ENCODE measurements around the gene CHST10. TPM values are rescaled to one million over a fixed set of nuclear protein-coding genes. Genes with fewer than 3 reads are reported as not detected.

The CHST10 gene
- total and polyA plus RNA-seq, 4 donors, result 33.1 to 45.3 (median 38.2) TPM

GRCh38 chr2:100427627-100428258 lies 10.3 kb upstream of the CHST10 start:
- H3K27me3 ChIP-seq (ENCODE audit: control insufficient read depth, insufficient read depth, low read length), result no peaks in the 10 kb centered on the region
- no peak overlapping the region for H3K27ac ChIP-seq (ENCODE audit: low read depth, low read length)
- DNase-seq (ENCODE audit: low read depth in 4 of 6, low spot score in 6 of 6), result peak in 1 of 6 donors; percentile 86

GRCh38 chr2:100427111-100427510 lies 9.6 kb upstream of the CHST10 start:
- H3K36me3 ChIP-seq (ENCODE audit: control insufficient read depth, insufficient read depth, low read length), result no peaks in the 10 kb centered on the region
- DNase-seq (ENCODE audit: low read depth in 4 of 6, low spot score in 6 of 6), result no peak
- no peaks in the 10 kb centered on the region for H3K4me1 ChIP-seq (ENCODE audit: control insufficient read depth, insufficient read depth, low read length)
- no peak overlapping the region for H3K4me3 ChIP-seq (ENCODE audit: low read depth, low read length)
- no peaks in the 10 kb centered on the region for H3K27me3 ChIP-seq (ENCODE audit: control insufficient read depth, insufficient read depth, low read length)
- WGBS (ENCODE audit: insufficient coverage), result 93% methylated on average over 12 of the region's 12 CpGs
- no peaks in the 10 kb centered on the region for H3K9me3 ChIP-seq (ENCODE audit: control insufficient read depth, insufficient read depth, low read length)
- H3K27ac ChIP-seq (ENCODE audit: low read depth, low read length), result no peak overlapping the region

More at GRCh38 chr2:100427627-100428258, 10.3 kb upstream of the CHST10 start:
- Histone ChIP-seq H3K4me1 (ENCODE audit: control insufficient read depth, insufficient read depth, low read length) (no peaks in the 10 kb centered on the region), H3K36me3 (ENCODE audit: control insufficient read depth, insufficient read depth, low read length) (no peaks in the 10 kb centered on the region), H3K4me3 (ENCODE audit: low read depth, low read length) (no peak overlapping the region), H3K9me3 (ENCODE audit: control insufficient read depth, insufficient read depth, low read length) (no peaks in the 10 kb centered on the region)
- 46% methylated on average over 7 of the region's 11 CpGs for WGBS (ENCODE audit: insufficient coverage)

GRCh38 chr2:100426384-100426720 lies 8.9 kb upstream of the CHST10 start:
- Histone ChIP-seq H3K36me3 (ENCODE audit: control insufficient read depth, insufficient read depth, low read length) (no peaks in the 10 kb centered on the region), H3K9me3 (ENCODE audit: control insufficient read depth, insufficient read depth, low read length) (no peaks in the 10 kb centered on the region), H3K4me3 (ENCODE audit: low read depth, low read length) (no peak overlapping the region), H3K4me1 (ENCODE audit: control insufficient read depth, insufficient read depth, low read length) (no peaks in the 10 kb centered on the region), H3K27ac (ENCODE audit: low read depth, low read length) (no peak overlapping the region), H3K27me3 (ENCODE audit: control insufficient read depth, insufficient read depth, low read length) (no peaks in the 10 kb centered on the region)
- 90% methylated on average over 18 of the region's 18 CpGs for WGBS (ENCODE audit: insufficient coverage)
- no peak for DNase-seq (ENCODE audit: low read depth in 4 of 6, low spot score in 6 of 6)

- DNase-seq (ENCODE audit: low read depth in 4 of 6, low spot score in 6 of 6), result no peak
- H3K36me3 ChIP-seq (ENCODE audit: control insufficient read depth, insufficient read depth, low read length), result no peaks in the 10 kb centered on the region
- H3K4me3 ChIP-seq (ENCODE audit: low read depth, low read length), result no peak overlapping the region
- H3K27ac ChIP-seq (ENCODE audit: low read depth, low read length), result no peak overlapping the region
- H3K27me3 ChIP-seq (ENCODE audit: control insufficient read depth, insufficient read depth, low read length), result no peaks in the 10 kb centered on the region
- H3K9me3 ChIP-seq (ENCODE audit: control insufficient read depth, insufficient read depth, low read length), result no peaks in the 10 kb centered on the region
- H3K4me1 ChIP-seq (ENCODE audit: control insufficient read depth, insufficient read depth, low read length), result no peaks in the 10 kb centered on the region
- 88% methylated on average over 13 of the region's 15 CpGs for WGBS (ENCODE audit: insufficient coverage)
These were observed 8.3 kb upstream of the CHST10 start for GRCh38 chr2:100425573-100426383.

- Histone ChIP-seq H3K4me3 (ENCODE audit: low read depth, low read length) (no peak overlapping the region), H3K36me3 (ENCODE audit: control insufficient read depth, insufficient read depth, low read length) (no peaks in the 10 kb centered on the region), H3K4me1 (ENCODE audit: control insufficient read depth, insufficient read depth, low read length) (no peaks in the 10 kb centered on the region), H3K27me3 (ENCODE audit: control insufficient read depth, insufficient read depth, low read length) (no peaks in the 10 kb centered on the region), H3K9me3 (ENCODE audit: control insufficient read depth, insufficient read depth, low read length) (no peaks in the 10 kb centered on the region), H3K27ac (ENCODE audit: low read depth, low read length) (no peak overlapping the region)
- WGBS (ENCODE audit: insufficient coverage), result 80% methylated on average over 4 of the region's 4 CpGs
- peak in 1 of 6 donors; percentile 36 for DNase-seq (ENCODE audit: low read depth in 4 of 6, low spot score in 6 of 6)
These were observed 7.6 kb upstream of the CHST10 start for GRCh38 chr2:100425107-100425506.

GRCh38 chr2:100424277-100424875 lies 6.9 kb upstream of the CHST10 start:
- Histone ChIP-seq H3K4me3 (ENCODE audit: low read depth, low read length) (no peak overlapping the region), H3K9me3 (ENCODE audit: control insufficient read depth, insufficient read depth, low read length) (no peaks in the 10 kb centered on the region), H3K36me3 (ENCODE audit: control insufficient read depth, insufficient read depth, low read length) (no peaks in the 10 kb centered on the region), H3K4me1 (ENCODE audit: control insufficient read depth, insufficient read depth, low read length) (no peaks in the 10 kb centered on the region), H3K27me3 (ENCODE audit: control insufficient read depth, insufficient read depth, low read length) (no peaks in the 10 kb centered on the region), H3K27ac (ENCODE audit: low read depth, low read length) (no peak overlapping the region)
- WGBS (ENCODE audit: insufficient coverage), result 60% methylated on average over 1 of the region's 4 CpGs
- DNase-seq (ENCODE audit: low read depth in 4 of 6, low spot score in 6 of 6), result no peak

GRCh38 chr2:100423631-100424030 lies 6.2 kb upstream of the CHST10 start:
- no peaks in the 10 kb centered on the region for H3K9me3 ChIP-seq (ENCODE audit: control insufficient read depth, insufficient read depth, low read length)
- no CpG with 5 or more reads among the region's 1 CpG for WGBS (ENCODE audit: insufficient coverage)
- H3K4me3 ChIP-seq (ENCODE audit: low read depth, low read length), result no peak overlapping the region
- no peak overlapping the region for H3K27ac ChIP-seq (ENCODE audit: low read depth, low read length)
- no peak for DNase-seq (ENCODE audit: low read depth in 4 of 6, low spot score in 6 of 6)
- no peaks in the 10 kb centered on the region for H3K4me1 ChIP-seq (ENCODE audit: control insufficient read depth, insufficient read depth, low read length)
- H3K36me3 ChIP-seq (ENCODE audit: control insufficient read depth, insufficient read depth, low read length), result no peaks in the 10 kb centered on the region
- no peaks in the 10 kb centered on the region for H3K27me3 ChIP-seq (ENCODE audit: control insufficient read depth, insufficient read depth, low read length)

- H3K4me1 ChIP-seq (ENCODE audit: control insufficient read depth, insufficient read depth, low read length), result no peaks in the 10 kb centered on the region
- peak in 2 of 6 donors; percentile 51 to 69 for DNase-seq (ENCODE audit: low read depth in 4 of 6, low spot score in 6 of 6)
These were observed 5.0 kb upstream of the CHST10 start for GRCh38 chr2:100422320-100423055.

GRCh38 chr2:100419915-100420314 lies 2.4 kb upstream of the CHST10 start:
- DNase-seq (ENCODE audit: low read depth in 4 of 6, low spot score in 6 of 6), result no peak
- Histone ChIP-seq H3K4me3 (ENCODE audit: low read depth, low read length) (no peak overlapping the region), H3K27me3 (ENCODE audit: control insufficient read depth, insufficient read depth, low read length) (no peaks in the 10 kb centered on the region), H3K9me3 (ENCODE audit: control insufficient read depth, insufficient read depth, low read length) (no peaks in the 10 kb centered on the region), H3K4me1 (ENCODE audit: control insufficient read depth, insufficient read depth, low read length) (peaks cover 5% of the 10 kb centered on the region), H3K36me3 (ENCODE audit: control insufficient read depth, insufficient read depth, low read length) (no peaks in the 10 kb centered on the region), H3K27ac (ENCODE audit: low read depth, low read length) (no peak overlapping the region)
- WGBS (ENCODE audit: insufficient coverage), result 67% methylated on average over 3 of the region's 3 CpGs

More at GRCh38 chr2:100422320-100423055, 5.0 kb upstream of the CHST10 start:
- WGBS (ENCODE audit: insufficient coverage), result 81% methylated on average over 2 of the region's 4 CpGs
- Histone ChIP-seq H3K9me3 (ENCODE audit: control insufficient read depth, insufficient read depth, low read length) (no peaks in the 10 kb centered on the region), H3K27ac (ENCODE audit: low read depth, low read length) (no peak overlapping the region), H3K4me3 (ENCODE audit: low read depth, low read length) (no peak overlapping the region), H3K36me3 (ENCODE audit: control insufficient read depth, insufficient read depth, low read length) (no peaks in the 10 kb centered on the region), H3K27me3 (ENCODE audit: control insufficient read depth, insufficient read depth, low read length) (no peaks in the 10 kb centered on the region)

All from spinal cord (tissue), 10 donors.